ENCODE data around the gene UGT1A8. TPM values are rescaled to one million over a fixed set of nuclear protein-coding genes. Genes with fewer than 3 reads are reported as not detected.
A peak's percentile ranks its signal among the peaks of the same experiment; 100 is the strongest.
"Not testable (repeated sequence)": the region's sequence is repeated elsewhere in the genome, so short reads cannot be mapped to it uniquely, and the experiment has no call there.

UGT1A8 gene
- not detected in 2 replicates for total RNA-seq (2014; rRNA removed; shearing (Covaris generic))
- polyA plus RNA-seq (2014; cell fraction: nucleus; rRNA removed) = not detected in 2 replicates

DNA sequence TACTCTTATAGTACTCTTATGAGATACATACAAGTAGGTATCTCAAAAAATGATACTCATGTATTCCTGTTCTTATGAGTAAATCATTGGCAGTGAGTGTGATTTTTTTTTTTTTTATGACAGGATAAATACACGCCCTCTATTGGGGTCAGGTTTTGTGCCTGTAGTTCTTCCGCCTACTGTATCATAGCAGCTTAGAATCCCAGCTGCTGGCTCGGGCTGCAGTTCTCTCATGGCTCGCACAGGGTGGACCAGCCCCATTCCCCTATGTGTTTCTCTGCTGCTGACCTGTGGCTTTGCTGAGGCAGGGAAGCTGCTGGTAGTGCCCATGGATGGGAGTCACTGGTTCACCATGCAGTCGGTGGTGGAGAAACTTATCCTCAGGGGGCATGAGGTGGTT lies at the start of gene UGT1A8:
Gene UGT1A8, plus strand, starts transcription at position 158 of the 400 bp plus-strand sequence. Its CDS starts 75 bp downstream, at position 233.
- DNase-seq (ENCODE audit: extremely low read depth, low read depth) = not testable (repeated sequence)

DNA sequence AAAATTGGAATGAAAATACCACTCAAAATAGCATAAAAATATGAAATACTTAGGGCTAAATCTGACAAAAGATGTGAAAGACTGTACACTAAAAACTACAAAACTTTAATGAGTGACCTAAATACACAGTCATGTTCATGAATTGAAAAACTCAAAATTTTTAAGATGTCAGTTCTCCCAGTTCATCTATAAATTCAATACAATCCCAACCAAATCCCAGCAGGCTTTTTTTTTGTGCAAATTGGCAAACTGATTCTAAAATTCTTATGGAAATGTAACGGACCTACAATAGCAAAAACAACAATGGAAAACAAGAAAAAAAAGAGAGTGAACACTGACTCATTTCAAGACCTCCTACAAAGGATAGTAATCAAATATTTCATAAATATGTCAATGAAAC lies 46.4 kb upstream of the UGT1A8 start:
- no peak for DNase-seq (ENCODE audit: extremely low read depth, low read depth)

GRCh38 chr2:233571462-233571861 lies 46.0 kb upstream of the UGT1A8 start:
- no peak for DNase-seq (ENCODE audit: extremely low read depth, low read depth)

GRCh38 chr2:233572468-233572867 lies 45.0 kb upstream of the UGT1A8 start:
- DNase-seq (ENCODE audit: extremely low read depth, low read depth) = no peak

DNA sequence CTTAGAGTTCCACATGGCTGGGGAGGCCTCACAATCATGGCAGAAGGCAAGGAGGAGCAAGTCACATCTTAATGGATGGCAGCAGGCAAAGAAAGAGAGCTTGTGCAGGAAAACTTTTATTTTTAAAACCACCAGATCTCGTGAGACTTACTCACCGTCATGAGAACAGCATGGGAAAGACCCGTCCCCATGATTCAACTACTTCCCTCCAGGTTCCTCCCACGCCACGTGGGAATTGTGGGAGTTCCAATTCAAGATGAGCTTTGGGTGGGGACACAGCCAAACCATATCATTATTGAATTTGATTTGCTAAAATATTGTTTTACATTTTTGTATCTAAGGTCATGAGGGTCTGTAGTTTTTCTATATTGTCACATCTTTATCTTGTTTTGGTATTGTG lies 40.1 kb upstream of the UGT1A8 start:
- not testable (repeated sequence) for DNase-seq (ENCODE audit: extremely low read depth, low read depth)

DNA sequence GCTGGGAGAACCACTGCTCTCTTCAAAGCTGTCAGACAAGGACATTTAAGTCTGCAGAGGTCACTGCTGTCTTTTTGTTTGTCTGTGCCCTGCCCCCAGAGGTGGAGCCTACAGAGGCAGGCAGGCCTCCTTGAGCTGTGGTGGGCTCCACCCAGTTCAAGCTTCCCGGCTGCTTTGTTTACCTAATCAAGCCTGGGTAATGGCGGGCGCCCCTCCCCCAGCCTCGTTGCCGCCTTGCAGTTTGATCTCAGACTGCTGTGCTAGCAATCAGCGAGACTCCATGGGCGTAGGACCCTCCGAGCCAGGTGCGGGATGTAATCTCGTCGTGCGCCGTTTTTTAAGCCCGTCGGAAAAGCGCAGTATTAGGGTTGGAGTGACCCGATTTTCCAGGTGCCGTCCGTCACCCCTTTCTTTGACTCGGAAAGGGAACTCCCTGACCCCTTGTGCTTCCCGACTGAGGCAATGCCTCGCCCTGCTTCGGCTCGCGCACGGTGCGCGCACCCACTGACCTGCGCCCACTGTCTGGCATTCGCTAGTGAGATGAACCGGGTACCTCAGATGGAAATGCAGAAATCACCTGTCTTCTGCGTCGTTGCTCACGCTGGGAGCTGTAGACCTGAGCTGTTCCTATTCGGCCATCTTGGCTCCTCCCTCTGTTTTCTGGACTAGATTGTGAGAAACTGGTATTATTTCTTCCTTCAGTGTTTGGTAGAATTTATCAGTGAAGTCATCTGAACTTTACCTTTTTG lies 34.0 kb upstream of the UGT1A8 start:
- DNase-seq (ENCODE audit: extremely low read depth, low read depth) = not testable (repeated sequence)

DNA sequence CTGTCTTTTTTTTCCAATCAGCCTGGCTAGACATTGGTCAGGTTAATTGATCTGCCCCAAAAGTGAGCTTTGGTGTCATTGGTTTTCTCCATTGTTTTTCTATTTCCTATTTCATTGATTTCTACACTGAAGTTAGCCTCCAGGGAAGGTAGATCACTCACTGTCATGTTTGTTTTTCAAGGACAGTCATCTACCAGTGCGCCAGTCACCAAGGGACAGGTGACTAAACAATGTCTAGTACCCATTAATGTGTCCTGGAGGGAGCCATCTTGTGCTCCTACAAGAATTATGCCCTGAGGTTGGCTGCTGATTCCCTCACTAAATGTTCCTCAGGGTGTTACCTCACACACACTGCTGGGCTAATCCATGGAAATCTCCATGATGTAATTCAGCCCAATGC lies 33.2 kb upstream of the UGT1A8 start:
- DNase-seq (ENCODE audit: extremely low read depth, low read depth) = no peak

DNA sequence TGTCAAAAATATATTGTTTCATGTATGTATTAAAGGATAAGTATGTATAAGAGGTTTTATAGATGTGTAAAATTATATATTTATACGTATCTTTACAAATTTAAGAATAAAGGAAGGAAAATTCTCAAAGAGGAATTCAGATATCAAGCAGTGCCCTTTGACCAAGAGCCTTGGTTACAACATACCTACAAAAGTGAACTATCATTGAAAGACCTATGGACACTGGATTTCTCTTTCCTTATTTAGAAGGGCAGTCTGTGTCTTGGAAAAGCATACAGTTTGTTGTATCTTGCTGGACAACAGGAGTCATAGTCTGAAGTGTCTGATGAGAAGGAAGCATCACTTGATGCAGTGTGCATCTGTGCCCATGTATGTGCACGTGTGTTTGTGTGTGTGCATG lies 29.0 kb upstream of the UGT1A8 start:
- DNase-seq (ENCODE audit: extremely low read depth, low read depth) = no peak

GRCh38 chr2:233592706-233593105 lies 24.7 kb upstream of the UGT1A8 start:
- DNase-seq (ENCODE audit: extremely low read depth, low read depth) = not testable (repeated sequence)

- DNase-seq (ENCODE audit: extremely low read depth, low read depth) = no peak
These were observed 24.2 kb upstream of the UGT1A8 start for GRCh38 chr2:233593201-233593600.

GRCh38 chr2:233597522-233597921 lies 19.9 kb upstream of the UGT1A8 start:
- DNase-seq (ENCODE audit: extremely low read depth, low read depth) = no peak

DNA sequence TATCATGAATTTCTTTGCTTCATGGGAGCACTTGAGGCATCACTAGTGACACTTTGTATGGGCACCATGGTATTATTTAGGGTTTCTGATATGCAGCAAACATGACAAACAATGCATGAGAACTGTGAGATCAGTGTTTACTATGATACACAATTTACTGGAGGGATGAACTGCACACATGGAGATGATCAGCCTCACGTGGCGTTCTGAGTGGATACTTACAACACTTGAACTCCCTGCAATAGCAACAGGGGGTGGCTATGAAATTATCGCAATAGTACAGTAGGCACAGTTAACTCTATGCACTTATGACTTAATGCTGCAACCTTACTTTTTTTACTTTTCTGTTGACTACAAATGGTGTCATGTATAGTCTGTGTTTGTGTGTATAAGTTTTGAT lies 18.5 kb upstream of the UGT1A8 start:
- no peak for DNase-seq (ENCODE audit: extremely low read depth, low read depth)

- peak; percentile 14 for DNase-seq (ENCODE audit: extremely low read depth, low read depth)
These were observed 17.0 kb upstream of the UGT1A8 start for GRCh38 chr2:233600386-233600785.

GRCh38 chr2:233602076-233602475 lies 15.4 kb upstream of the UGT1A8 start:
- DNase-seq (ENCODE audit: extremely low read depth, low read depth) = no peak

DNA sequence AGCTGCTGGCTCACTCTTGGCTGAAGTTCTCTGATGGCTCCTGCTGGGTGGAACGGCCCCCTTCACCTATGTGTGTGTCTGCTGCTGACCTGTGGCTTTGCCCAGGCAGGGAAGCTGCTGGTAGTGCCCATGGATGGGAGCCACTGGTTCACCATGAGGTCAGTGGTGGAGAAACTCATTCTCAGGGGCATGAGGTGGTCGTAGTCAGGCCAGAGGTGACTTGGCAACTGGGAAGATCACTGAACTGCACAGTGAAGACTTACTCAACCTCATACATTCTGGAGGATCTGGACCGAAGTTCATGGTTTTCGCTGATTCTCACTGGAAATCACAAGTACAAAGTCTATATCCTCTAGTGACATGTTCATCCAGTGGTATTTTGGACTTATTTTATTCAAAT lies 13.9 kb upstream of the UGT1A8 start:
- DNase-seq (ENCODE audit: extremely low read depth, low read depth) = no peak

DNA sequence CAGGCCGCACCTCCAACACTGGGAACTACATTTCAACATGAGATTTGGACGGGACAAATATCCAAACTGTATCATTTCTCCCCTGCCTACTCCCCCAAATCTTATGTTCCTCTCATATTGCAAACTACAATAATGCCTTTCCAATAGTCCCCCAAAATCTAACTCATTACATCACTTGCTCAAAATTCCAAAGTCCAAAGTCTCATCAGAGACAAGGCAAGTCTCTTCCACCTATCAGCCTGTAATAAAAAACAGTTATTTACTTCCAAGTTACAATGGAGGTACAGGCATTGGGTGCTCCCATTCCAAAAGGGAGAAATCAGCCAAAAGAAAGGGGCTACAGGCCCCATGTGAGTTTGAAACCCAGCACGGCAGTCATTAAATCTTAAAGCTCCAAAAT lies 12.6 kb upstream of the UGT1A8 start:
- DNase-seq (ENCODE audit: extremely low read depth, low read depth) = no peak

DNA sequence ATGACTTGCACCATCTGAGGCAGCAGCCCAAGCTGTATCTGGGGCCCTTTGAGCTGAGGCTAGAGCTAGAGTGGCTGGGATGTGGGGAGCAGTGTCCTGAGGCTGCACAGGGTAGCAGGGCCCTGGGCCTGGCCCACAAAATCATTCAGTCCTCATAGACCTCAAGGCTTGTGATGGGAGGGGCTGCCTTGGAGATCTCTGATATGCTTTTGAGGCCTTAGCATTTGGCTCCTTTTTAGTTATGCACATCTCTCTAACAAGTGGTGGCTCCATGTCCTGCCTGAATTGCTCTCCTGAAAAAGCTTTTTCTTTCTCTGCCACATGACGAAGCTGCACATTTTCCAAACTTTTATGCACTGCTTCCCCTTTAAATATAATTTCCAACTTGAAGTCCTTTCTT lies 11.8 kb upstream of the UGT1A8 start:
- no peak for DNase-seq (ENCODE audit: extremely low read depth, low read depth)

- no peak for DNase-seq (ENCODE audit: extremely low read depth, low read depth)
These were observed 6.1 kb upstream of the UGT1A8 start for GRCh38 chr2:233611284-233611683.

DNA sequence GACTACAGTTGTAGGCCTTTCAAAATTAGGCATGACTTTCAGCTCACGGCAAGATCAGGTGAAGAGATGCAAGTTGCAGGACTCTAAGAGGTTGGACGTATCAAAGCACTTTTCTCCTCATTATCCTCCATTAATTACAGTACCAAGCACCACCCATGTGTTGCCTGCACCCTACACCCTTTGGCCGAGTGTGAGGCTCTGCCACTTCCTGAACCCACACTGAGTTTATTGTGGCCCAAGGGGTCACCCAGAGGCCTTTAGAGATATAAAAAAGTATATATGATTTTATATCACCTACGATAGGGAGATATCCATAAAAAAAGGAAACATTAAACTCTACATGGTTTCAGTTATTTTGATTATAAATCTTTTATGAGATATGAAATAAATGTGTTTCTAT lies 2.8 kb downstream of the UGT1A8 start:
- DNase-seq (ENCODE audit: extremely low read depth, low read depth) = no peak

GRCh38 chr2:233621863-233622262 lies 4.4 kb downstream of the UGT1A8 start:
- DNase-seq (ENCODE audit: extremely low read depth, low read depth) = not testable (repeated sequence)

DNA sequence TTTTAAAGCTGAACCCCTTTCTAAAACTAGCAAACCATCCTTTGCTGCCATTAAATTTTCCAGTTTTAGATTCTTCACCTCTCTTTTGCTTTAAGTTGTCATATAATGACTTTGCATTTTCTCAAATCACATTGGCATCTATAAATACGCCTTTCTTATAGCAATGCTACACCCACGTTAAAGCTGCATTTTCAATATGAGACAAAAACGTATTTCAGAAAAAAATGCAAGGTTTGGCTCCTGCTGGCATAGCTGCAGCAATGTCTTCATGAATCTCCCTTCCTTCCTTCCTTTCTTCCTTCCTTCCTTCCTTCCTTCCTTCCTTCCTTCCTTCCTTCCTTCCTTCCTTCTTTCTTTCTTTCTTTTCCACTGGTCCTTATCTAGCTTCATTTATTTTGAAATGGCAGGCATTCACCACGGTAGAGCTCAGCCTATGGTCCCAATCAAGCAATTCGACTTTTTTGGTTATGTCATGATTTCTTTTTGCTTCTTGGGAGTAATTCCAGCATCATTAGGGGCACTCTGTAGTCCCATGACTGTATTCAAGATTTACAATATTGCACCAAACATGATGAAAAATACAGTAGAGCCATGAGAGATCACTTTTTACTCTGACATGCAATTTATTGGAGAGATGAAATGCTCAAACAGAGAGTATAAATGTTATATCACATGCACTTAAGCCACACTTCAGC lies 10.0 kb downstream of the UGT1A8 start:
- DNase-seq (ENCODE audit: extremely low read depth, low read depth) = no peak

DNA sequence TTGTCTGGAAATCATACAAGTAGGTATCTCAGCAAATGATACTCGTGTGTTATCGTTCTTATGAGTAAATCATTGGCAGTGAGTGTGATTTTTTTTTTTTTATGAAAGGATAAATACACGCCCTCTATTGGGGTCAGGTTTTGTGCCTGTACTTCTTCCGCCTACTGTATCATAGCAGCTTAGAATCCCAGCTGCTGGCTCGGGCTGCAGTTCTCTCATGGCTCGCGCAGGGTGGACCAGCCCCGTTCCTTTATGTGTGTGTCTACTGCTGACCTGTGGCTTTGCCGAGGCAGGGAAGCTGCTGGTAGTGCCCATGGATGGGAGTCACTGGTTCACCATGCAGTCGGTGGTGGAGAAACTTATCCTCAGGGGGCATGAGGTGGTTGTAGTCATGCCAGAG lies 18.9 kb downstream of the UGT1A8 start, which contains the start of gene UGT1A10:
Gene UGT1A10, plus strand, starts transcription at position 143 of the 400 bp plus-strand sequence. Its CDS starts 75 bp downstream, at position 218.
- not testable (repeated sequence) for DNase-seq (ENCODE audit: extremely low read depth, low read depth)
